ENCODE data around the gene PIGV. TPM values are rescaled to one million over a fixed set of nuclear protein-coding genes. Genes with fewer than 3 reads are reported as not detected.

PIGV gene
- total RNA-seq, 2 experiments from 2014 or later = 3.8 to 4.7 TPM

DNA sequence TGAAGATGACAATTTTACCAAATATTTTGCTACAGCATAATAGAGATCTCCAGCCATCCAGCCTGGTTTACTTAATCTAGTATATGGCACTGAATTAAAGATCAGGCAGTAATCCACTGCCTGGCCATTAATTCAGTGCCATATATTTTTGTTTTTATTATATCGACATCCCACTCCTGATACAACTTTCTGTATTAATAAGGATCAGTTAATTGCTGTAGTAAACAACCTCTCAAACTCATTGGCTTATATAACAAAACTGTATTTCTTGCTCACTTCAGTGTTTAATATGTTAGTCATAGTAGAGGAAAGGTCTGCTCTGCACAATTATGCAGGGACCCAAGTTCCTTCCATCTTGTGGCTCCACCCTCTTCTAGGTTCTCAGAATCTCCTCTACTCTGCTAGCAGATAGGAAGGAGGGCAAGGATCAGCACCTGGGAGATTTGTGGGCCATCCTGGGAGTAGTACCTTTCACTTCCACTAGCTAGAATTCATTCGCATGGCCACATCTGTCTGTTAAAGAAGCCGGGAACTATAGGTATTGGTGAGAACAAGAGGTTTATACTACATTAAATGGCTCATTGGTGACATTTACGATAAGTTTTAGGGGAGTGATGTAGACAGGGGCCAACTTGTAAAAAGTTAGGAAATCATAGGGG is 35.1 kb downstream of the PIGV start:
- Histone ChIP-seq H3K9me3 (ENCODE audit: control insufficient read depth in 1 of 2, insufficient read depth in 1 of 2, low read length in 2 of 2) (no peaks in the 10 kb centered on the region), H3K27ac (ENCODE audit: low read depth in 1 of 2, low read length in 2 of 2) (no peak overlapping the region), H3K36me3 (ENCODE audit: insufficient read depth, low read length) (no peaks in the 10 kb centered on the region), H3K4me1 (ENCODE audit: insufficient read depth, low read length) (peaks cover 46% of the 10 kb centered on the region), H3K4me3 (ENCODE audit: low read length) (no peak overlapping the region), H3K27me3 (ENCODE audit: control insufficient read depth in 1 of 2, insufficient read depth in 2 of 2, low read length in 2 of 2) (no peaks in the 10 kb centered on the region)
- intact Hi-C loops (cut with DNase I, micrococcal nuclease) = no loop called here
- Mint-ChIP-seq H3K36me3 (ENCODE audit: low read depth) (peaks cover 8% of the 10 kb centered on the region), H3K27me3 (no peaks in the 10 kb centered on the region), H3K4me1 (ENCODE audit: low read depth) (peaks cover 48% of the 10 kb centered on the region), H3K9me3 (no peaks in the 10 kb centered on the region), H3K27ac (peak overlapping the region; percentile 68), H3K4me3 (peak overlapping the region; percentile 59)
- TF ChIP-seq, protein P1, sequence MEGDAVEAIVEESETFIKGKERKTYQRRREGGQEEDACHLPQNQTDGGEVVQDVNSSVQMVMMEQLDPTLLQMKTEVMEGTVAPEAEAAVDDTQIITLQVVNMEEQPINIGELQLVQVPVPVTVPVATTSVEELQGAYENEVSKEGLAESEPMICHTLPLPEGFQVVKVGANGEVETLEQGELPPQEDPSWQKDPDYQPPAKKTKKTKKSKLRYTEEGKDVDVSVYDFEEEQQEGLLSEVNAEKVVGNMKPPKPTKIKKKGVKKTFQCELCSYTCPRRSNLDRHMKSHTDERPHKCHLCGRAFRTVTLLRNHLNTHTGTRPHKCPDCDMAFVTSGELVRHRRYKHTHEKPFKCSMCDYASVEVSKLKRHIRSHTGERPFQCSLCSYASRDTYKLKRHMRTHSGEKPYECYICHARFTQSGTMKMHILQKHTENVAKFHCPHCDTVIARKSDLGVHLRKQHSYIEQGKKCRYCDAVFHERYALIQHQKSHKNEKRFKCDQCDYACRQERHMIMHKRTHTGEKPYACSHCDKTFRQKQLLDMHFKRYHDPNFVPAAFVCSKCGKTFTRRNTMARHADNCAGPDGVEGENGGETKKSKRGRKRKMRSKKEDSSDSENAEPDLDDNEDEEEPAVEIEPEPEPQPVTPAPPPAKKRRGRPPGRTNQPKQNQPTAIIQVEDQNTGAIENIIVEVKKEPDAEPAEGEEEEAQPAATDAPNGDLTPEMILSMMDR (IDR thresholded peaks at IDR 0.05) = no peak
- CTCF ChIA-PET = interaction anchor here (0.7 to 3.7 kb wide), 3 partner anchors 10 to 12 kb away, joined by 4 to 31 read pairs (median 11); no protein-coding TSS in a partner anchor
- DNase-seq = no peak
- POLR2A ChIA-PET = interaction anchor here (1.9 kb wide), 1 partner anchor 11 kb away, joined by 7 read pairs; no protein-coding TSS in a partner anchor
- ATAC-seq (ENCODE audit: poor library complexity) = no peak

DNA sequence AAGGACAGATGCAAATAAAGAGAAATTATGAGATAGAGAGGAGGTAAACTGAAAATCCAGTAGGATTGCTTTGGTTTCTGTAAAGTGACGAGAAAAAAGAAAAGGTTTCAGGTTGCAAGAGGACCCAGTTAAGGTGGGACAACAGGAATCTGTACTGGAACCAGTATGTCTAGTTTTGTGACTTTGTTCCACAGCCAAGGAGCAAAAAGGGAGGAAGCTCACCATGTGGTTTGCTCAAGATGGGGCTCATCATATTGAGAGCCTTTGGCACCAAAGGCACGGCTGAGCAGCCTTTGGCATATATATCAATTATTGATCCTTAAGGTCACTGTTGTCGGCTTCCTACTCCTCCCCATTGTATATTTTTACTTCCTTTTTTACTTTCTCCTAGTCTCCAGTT is 37.0 kb downstream of the PIGV start:
- DNase-seq (no peak), ATAC-seq (ENCODE audit: poor library complexity) (no peak)
- intact Hi-C loops (cut with DNase I, micrococcal nuclease) = no loop called here
- H3K36me3 ChIP-seq (ENCODE audit: insufficient read depth, low read length) = peaks cover 3% of the 10 kb centered on the region
- TF ChIP-seq, protein P1 (IDR thresholded peaks at IDR 0.05) = no peak
- POLR2A ChIA-PET = interaction anchor here (1.0 to 1.9 kb wide), 2 partner anchors 9 to 40 kb away, joined by 4 to 7 read pairs; no protein-coding TSS in a partner anchor
- peaks cover 14% of the 10 kb centered on the region for H3K36me3 Mint-ChIP-seq (ENCODE audit: low read depth)
- H3K4me1 ChIP-seq (ENCODE audit: insufficient read depth, low read length) = peaks cover 64% of the 10 kb centered on the region
- H3K9me3 ChIP-seq (ENCODE audit: control insufficient read depth in 1 of 2, insufficient read depth in 1 of 2, low read length in 2 of 2) = no peaks in the 10 kb centered on the region
- peak overlapping the region; percentile 96 for H3K4me3 Mint-ChIP-seq
- peak overlapping the region; percentile 18 to 88 for H3K27ac ChIP-seq (ENCODE audit: low read depth in 1 of 2, low read length in 2 of 2)
- no peaks in the 10 kb centered on the region for H3K9me3 Mint-ChIP-seq
- H3K27me3 ChIP-seq (ENCODE audit: control insufficient read depth in 1 of 2, insufficient read depth in 2 of 2, low read length in 2 of 2) = no peaks in the 10 kb centered on the region
- H3K27me3 Mint-ChIP-seq = no peaks in the 10 kb centered on the region
- CTCF ChIA-PET = interaction anchor here (1.3 to 2.9 kb wide), 2 partner anchors 9 to 15 kb away, joined by 5 to 11 read pairs; no protein-coding TSS in a partner anchor
- no peak overlapping the region for H3K4me3 ChIP-seq (ENCODE audit: low read length)
- peaks cover 67% of the 10 kb centered on the region for H3K4me1 Mint-ChIP-seq (ENCODE audit: low read depth)
- peak overlapping the region; percentile 93 for H3K27ac Mint-ChIP-seq

DNA sequence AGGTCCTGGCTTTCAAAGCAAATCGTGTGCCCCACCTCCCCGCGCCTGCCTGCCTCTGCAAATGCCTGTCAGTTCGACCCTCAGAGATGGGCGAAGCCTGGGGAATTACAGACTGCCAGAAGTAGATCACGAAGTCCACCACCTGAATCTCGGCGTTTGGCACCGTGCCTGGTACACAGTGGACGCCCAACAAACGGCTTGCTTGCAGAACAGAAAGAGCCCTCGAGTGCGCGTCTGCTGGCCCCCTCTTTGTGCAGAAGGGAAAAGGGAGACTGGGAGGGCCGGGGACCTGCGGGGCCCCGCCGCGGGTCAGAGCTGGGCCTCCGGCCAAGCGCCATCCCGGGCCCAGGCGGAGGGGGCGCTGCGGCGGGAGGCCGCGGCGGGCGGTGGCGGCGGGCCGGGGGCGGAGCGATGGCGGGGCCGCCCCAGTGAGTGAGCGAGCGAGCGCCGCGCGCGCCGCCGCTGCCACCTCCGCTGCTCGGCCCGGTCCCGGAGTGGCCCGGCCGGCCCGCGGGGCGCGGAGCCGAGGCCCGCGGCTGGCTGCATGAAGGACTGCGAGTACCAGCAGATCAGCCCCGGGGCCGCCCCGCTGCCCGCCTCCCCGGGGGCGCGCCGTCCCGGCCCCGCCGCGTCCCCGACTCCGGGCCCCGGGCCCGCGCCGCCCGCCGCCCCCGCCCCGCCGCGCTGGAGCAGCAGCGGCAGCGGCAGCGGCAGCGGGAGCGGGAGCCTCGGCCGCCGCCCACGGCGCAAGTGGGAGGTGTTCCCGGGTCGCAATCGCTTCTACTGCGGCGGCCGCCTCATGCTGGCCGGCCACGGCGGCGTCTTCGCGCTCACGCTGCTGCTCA is 38.7 kb downstream of the PIGV start, which contains the start of gene ZDHHC18:
TSS of gene ZDHHC18 (plus strand) at position 428 of the 845 bp plus-strand sequence. CDS start at position 545, 117 bp downstream.
- peak within 1 kb of the TSS; percentile 71 for H3K4me3 ChIP-seq (ENCODE audit: low read length)
- H3K36me3 Mint-ChIP-seq (ENCODE audit: low read depth) = peaks cover 27% of the 10 kb centered on the region
- peaks cover 69% of the 10 kb centered on the region for H3K4me1 Mint-ChIP-seq (ENCODE audit: low read depth)
- H3K36me3 ChIP-seq (ENCODE audit: insufficient read depth, low read length) = peaks cover 9% of the 10 kb centered on the region
- no peaks in the 10 kb centered on the region for H3K9me3 Mint-ChIP-seq
- intact Hi-C loops (cut with DNase I, micrococcal nuclease) = no loop called here
- peak within 1 kb of the TSS; percentile 100 for H3K27ac Mint-ChIP-seq
- no peaks in the 10 kb centered on the region for H3K9me3 ChIP-seq (ENCODE audit: control insufficient read depth in 1 of 2, insufficient read depth in 1 of 2, low read length in 2 of 2)
- no peaks in the 10 kb centered on the region for H3K27me3 ChIP-seq (ENCODE audit: control insufficient read depth in 1 of 2, insufficient read depth in 2 of 2, low read length in 2 of 2)
- peaks cover 66% of the 10 kb centered on the region for H3K4me1 ChIP-seq (ENCODE audit: insufficient read depth, low read length)
- ATAC-seq (ENCODE audit: poor library complexity) (peak; percentile 90), DNase-seq (peak; percentile 39 to 91 (median 66))
- peak within 1 kb of the TSS; percentile 96 for H3K4me3 Mint-ChIP-seq
- ChIA-PET CTCF (interaction anchor here (0.6 to 1.4 kb wide), 8 partner anchors 9 to 326 kb away, joined by 3 to 7 read pairs (median 3); no protein-coding TSS in a partner anchor), POLR2A (interaction anchor here (1.0 to 1.5 kb wide), 3 partner anchors 64 to 133 kb away, joined by 4 to 5 read pairs (median 4); partner anchors contain the start of gene GPN2)
- no peaks in the 10 kb centered on the region for H3K27me3 Mint-ChIP-seq
- H3K27ac ChIP-seq (ENCODE audit: low read depth in 1 of 2, low read length in 2 of 2) = peak within 1 kb of the TSS; percentile 83 to 88
- TF ChIP-seq, protein P1 (IDR thresholded peaks at IDR 0.05) = peak; percentile 29
